Measurements from ENCODE around the gene ARMC9. TPM values are rescaled to one million over a fixed set of nuclear protein-coding genes. Genes with fewer than 3 reads are reported as not detected.
"Not testable (repeated sequence)": the region's sequence is repeated elsewhere in the genome, so short reads cannot be mapped to it uniquely, and the experiment has no call there.

The ARMC9 gene
- total RNA-seq, 8 experiments from 2014 or later: 7.2 to 22.6 (median 18.3) TPM

DNA sequence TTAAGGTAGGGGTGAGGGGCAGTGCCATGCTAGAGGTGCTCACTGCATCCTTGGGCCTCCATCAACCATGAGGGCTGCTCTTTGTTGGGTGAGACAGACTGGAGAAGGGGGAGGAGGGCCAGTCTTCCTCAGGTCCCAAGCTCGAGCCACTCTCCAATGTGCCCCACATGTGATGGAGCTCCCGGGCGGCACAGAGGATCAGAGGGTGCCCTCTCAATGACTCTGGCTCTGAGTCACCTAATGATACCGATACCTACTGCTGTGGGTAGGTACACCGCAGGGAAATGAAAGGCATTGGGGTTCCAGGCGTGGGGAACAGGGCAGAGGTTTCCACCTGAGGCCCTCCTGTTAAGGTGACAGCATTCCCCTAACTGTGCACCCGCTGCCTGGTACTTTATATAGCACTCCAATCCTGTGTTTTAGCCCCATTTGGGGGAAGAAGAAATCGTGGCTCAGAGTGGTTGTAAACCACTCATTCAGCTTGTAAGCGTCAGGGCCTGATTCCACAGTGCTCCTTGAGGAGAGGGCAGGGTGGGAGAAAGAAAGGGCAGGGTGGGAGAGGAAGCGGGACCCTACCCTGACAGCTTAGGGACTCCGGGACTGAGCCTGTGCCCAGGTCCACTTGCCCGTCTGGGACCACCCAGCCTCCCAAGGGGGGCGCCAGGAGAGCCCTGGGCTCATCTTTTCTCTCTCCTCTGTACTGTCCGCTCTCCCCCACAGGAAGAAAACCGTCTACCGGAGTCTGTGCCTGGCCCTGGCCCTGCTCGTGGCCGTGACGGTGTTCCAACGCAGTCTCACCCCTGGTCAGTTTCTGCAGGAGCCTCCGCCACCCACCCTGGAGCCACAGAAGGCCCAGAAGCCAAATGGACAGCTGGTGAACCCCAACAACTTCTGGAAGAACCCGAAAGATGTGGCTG, 198.8 kb downstream of the ARMC9 start:
- Histone ChIP-seq H3K4me3 (no peak overlapping the region), H3K27ac (no peak overlapping the region), H3K4me1 (replicated peaks in 1 of 2) (peaks cover 13 to 23% of the 10 kb centered on the region in 2 donors)
- ATAC-seq (replicated peaks in 6 of 8): no peak
- WGBS, 10 experiments: 77 to 87% (median 79%) methylated on average over 1 to 7 of the region's 22 CpGs; no CpG with 5 or more reads in 6 of the 10 experiments
- in situ Hi-C loops (cut with MboI; ENCODE audit: low pct_unique_long_range_greater_than_20kb in 2 of 9, low sequenced_read_pairs in 9 of 9, unreplicated experiment in 9 of 9): no loop called here

DNA sequence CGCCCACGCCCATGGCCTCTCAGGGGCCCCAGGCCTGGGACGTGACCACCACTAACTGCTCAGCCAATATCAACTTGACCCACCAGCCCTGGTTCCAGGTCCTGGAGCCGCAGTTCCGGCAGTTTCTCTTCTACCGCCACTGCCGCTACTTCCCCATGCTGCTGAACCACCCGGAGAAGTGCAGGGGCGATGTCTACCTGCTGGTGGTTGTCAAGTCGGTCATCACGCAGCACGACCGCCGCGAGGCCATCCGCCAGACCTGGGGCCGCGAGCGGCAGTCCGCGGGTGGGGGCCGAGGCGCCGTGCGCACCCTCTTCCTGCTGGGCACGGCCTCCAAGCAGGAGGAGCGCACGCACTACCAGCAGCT, 199.5 kb downstream of the ARMC9 start:
- no peak overlapping the region for H3K27ac ChIP-seq
- peaks cover 10 to 19% of the 10 kb centered on the region in 2 donors for H3K4me1 ChIP-seq (replicated peaks in 1 of 2)
- in situ Hi-C loops (cut with MboI; ENCODE audit: low pct_unique_long_range_greater_than_20kb in 2 of 9, low sequenced_read_pairs in 9 of 9, unreplicated experiment in 9 of 9): no loop called here
- WGBS, 10 experiments: 94 to 100% (median 98%) methylated on average over 1 to 28 of the region's 28 CpGs; no CpG with 5 or more reads in 6 of the 10 experiments
- no peak for ATAC-seq (replicated peaks in 6 of 8)
- H3K4me3 ChIP-seq: no peak overlapping the region

DNA sequence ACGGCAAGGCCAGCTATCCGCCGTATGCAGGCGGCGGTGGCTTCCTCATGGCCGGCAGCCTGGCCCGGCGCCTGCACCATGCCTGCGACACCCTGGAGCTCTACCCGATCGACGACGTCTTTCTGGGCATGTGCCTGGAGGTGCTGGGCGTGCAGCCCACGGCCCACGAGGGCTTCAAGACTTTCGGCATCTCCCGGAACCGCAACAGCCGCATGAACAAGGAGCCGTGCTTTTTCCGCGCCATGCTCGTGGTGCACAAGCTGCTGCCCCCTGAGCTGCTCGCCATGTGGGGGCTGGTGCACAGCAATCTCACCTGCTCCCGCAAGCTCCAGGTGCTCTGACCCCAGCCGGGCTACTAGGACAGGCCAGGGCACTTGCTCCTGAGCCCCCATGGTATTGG, 200.2 kb downstream of the ARMC9 start:
- H3K27ac ChIP-seq: no peak overlapping the region
- in situ Hi-C loops (cut with MboI; ENCODE audit: low pct_unique_long_range_greater_than_20kb in 2 of 9, low sequenced_read_pairs in 9 of 9, unreplicated experiment in 9 of 9): no loop called here
- peaks cover 5 to 12% of the 10 kb centered on the region in 2 donors for H3K4me1 ChIP-seq (replicated peaks in 1 of 2)
- no peak for ATAC-seq (replicated peaks in 6 of 8)
- 85 to 92% (median 92%) methylated on average over 4 to 13 of the region's 27 CpGs; no CpG with 5 or more reads in 7 of the 10 experiments for WGBS, 10 experiments
- no peak overlapping the region for H3K4me3 ChIP-seq

DNA sequence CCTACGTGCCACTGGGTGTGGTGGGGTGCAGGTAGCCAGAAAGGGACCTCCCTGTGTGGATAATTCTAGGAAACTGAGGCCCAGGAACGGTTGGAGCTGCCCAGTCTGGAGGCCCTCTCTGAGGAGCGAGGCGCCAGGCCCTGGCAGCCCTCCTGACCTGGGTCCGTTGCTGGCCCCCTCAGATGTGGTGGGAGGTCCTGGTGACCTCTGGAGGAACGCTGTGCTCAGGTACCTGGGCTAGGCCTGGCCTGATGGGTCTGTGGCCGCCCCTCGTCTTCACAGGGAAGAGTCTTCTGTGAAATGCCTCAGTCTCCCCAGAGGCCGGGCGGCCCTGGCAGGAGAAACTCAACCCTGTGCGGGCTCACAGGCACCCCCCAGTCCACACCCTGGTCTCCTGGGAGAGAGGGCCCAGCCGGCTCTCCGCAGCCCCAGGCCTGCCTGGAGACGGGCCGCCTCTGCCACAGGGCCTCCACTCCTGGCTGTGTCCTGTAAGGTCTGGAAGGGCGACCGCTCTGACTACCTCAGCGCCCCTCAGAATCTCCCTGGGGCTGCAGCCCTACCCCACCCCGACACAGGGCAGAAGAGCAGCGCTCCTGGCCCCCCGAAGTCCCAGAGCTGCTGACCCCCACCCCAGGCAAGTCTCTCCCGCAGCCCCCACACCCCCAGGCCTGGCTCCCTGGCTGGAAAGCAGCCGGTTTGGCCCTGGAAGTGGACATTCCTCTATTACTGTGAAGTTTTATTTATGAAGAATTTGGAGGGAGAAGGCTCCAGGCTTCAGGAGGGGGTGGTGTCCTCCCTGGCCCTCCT, 200.8 kb downstream of the ARMC9 start:
- Histone ChIP-seq H3K4me3 (no peak overlapping the region), H3K27ac (no peak overlapping the region), H3K4me1 (replicated peaks in 1 of 2) (peaks cover 5 to 9% of the 10 kb centered on the region in 2 donors)
- 100% methylated on average over 1 of the region's 23 CpGs; no CpG with 5 or more reads in 9 of the 10 experiments for WGBS, 10 experiments
- ATAC-seq (replicated peaks in 6 of 8): no peak
- in situ Hi-C loops (cut with MboI; ENCODE audit: low pct_unique_long_range_greater_than_20kb in 2 of 9, low sequenced_read_pairs in 9 of 9, unreplicated experiment in 9 of 9): no loop called here

DNA sequence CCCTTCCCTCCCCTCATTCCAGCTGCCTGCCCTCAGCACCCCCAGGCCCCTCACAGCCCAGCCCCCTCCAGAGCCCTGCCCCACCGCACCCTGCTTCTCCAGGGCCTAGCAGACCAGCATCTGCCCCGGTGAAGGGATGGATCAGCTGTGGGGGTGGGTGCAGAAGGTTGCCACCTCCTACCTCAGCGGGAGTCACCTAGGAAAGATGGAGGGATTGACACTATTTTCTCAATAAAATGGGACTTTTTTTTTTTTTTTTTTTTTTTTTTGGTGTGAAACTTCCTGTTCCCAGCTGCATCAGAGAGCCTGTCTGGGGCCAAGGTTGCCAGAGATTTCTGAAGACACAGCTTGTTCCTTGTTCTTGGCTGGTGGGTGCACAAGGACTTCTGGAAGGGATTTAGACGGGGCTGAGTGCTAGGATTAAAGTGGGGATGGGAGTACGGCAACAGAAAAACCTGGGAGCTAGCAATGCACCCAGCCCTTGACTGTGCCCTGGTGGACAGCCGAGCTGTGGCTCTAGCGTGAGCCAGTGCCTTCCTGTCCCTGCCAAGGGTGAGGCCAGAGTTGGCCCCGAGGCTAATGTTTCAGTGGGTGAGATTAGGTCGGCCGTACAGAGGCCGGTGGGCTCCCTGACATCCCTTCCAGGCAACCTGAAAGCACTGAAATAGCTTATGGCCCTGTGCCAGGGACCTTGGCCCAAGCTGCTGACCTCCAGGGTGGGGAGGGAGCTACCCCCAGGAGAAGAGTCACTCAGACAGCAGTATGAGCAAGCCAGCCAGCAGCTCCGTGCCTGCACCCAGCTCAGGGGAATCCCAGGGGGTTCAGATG, 201.6 kb downstream of the ARMC9 start:
- Histone ChIP-seq H3K27ac (no peak overlapping the region), H3K4me3 (no peak overlapping the region), H3K4me1 (replicated peaks in 1 of 2) (peaks cover 5 to 8% of the 10 kb centered on the region in 2 donors)
- ATAC-seq (replicated peaks in 6 of 8): peak in 7 of 8 experiments; percentile 7 to 76 (median 58)
- WGBS, 10 experiments: 38 to 100% (median 82%) methylated on average over 1 to 5 of the region's 12 CpGs; no CpG with 5 or more reads in 3 of the 10 experiments
- in situ Hi-C loops (cut with MboI; ENCODE audit: low pct_unique_long_range_greater_than_20kb in 2 of 9, low sequenced_read_pairs in 9 of 9, unreplicated experiment in 9 of 9): loop anchor here in 3 of 9 experiments (25.0 kb wide), 2 partner anchors 163 to 288 kb away; no protein-coding TSS in a partner anchor

DNA sequence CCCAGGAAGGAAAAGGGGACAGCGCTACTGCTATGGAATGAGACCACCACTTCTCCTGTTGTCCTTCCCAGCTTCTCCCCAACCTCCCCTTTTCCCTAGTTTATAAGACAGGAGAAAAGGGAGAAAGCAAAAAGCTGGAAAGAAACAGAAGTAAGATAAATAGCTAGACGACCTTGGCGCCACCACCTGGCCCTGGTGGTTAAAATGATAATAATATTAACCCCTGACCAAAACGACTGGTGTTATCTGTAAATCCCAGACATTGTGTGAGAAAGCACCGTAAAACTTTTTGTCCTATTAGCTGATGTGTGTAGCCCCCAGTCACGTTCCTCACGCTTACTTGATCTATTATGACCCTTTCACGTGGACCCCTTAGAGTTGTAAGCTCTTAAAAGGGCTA, 202.2 kb downstream of the ARMC9 start:
- not testable (repeated sequence) for H3K4me1 ChIP-seq (replicated peaks in 1 of 2); H3K4me3 ChIP-seq; H3K27ac ChIP-seq
- 10 to 80% (median 56%) methylated on average over 1 to 2 of the region's 8 CpGs; no CpG with 5 or more reads in 7 of the 10 experiments for WGBS, 10 experiments
- ATAC-seq (replicated peaks in 6 of 8): peak in 1 of 8 experiments; percentile 13
- in situ Hi-C loops (cut with MboI; ENCODE audit: low pct_unique_long_range_greater_than_20kb in 2 of 9, low sequenced_read_pairs in 9 of 9, unreplicated experiment in 9 of 9): loop anchor here in 3 of 9 experiments (25.0 kb wide), 2 partner anchors 163 to 288 kb away; no protein-coding TSS in a partner anchor

DNA sequence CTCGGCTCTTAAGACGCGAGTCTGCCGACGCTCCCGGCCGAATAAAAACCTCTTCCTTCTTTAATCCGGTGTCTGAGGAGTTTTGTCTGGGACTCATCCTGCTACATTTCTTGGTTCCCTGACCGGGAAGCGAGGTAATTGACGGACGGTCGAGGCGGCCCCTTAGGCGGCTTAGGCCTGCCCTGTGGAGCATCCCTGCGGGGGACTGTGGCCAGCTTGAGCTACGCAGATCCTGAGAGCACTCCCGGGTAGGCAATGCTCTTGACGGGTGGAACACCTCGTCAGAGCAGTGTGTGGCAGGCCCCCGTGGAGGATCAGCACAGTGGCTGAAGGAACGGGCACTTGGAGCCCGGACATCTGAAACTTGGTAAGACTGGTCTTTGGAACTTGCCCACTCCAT, 202.7 kb downstream of the ARMC9 start:
- ATAC-seq (replicated peaks in 6 of 8); H3K4me1 ChIP-seq (replicated peaks in 1 of 2); H3K4me3 ChIP-seq; H3K27ac ChIP-seq: not testable (repeated sequence)
- WGBS, 10 experiments: 77 to 84% (median 78%) methylated on average over 7 to 16 of the region's 23 CpGs; no CpG with 5 or more reads in 7 of the 10 experiments
- in situ Hi-C loops (cut with MboI; ENCODE audit: low pct_unique_long_range_greater_than_20kb in 2 of 9, low sequenced_read_pairs in 9 of 9, unreplicated experiment in 9 of 9): loop anchor here in 3 of 9 experiments (25.0 kb wide), 2 partner anchors 164 to 289 kb away; no protein-coding TSS in a partner anchor

DNA sequence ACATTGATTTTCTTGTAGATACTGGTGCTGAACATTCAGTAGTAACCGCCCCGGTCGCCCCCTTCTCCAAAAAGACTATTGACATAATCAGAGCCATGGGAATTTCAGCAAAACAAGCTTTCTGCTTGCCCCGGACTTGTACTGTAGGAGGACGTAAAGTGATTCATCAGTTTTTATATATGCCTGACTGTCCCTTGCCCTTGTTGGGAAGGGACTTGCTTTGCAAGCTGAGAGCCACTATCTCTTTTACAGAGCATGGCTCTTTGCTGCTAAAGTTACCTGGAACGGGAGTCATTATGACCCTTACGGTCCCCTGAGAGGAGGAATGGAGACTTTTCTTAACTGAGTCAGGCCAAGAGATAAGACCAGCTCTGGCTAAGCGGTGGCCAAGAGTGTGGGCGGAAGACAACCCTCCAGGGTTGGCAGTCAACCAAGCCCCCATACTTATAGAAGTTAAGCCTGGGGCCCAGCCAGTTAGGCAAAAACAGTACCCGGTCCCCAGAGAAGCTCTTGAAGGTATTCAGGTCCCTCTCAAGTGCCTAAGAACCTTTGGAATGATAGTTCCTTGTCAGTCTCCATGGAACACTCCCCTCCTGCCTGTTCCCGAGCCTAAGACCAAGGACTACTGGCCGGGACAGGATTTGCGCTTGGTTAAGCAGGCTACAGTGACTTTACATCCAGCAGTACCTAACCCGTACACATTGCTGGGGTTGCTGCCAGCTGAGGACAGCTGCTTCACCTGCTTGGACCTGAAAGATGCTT, 205.2 kb downstream of the ARMC9 start:
- not testable (repeated sequence) for H3K27ac ChIP-seq; H3K4me3 ChIP-seq; ATAC-seq (replicated peaks in 6 of 8); H3K4me1 ChIP-seq (replicated peaks in 1 of 2)
- in situ Hi-C loops (cut with MboI; ENCODE audit: low pct_unique_long_range_greater_than_20kb in 2 of 9, low sequenced_read_pairs in 9 of 9, unreplicated experiment in 9 of 9): loop anchor here in 3 of 9 experiments (25.0 kb wide), 2 partner anchors 166 to 291 kb away; no protein-coding TSS in a partner anchor
- 56 to 100% (median 89%) methylated on average over 1 to 8 of the region's 14 CpGs; no CpG with 5 or more reads in 1 of the 10 experiments for WGBS, 10 experiments

DNA sequence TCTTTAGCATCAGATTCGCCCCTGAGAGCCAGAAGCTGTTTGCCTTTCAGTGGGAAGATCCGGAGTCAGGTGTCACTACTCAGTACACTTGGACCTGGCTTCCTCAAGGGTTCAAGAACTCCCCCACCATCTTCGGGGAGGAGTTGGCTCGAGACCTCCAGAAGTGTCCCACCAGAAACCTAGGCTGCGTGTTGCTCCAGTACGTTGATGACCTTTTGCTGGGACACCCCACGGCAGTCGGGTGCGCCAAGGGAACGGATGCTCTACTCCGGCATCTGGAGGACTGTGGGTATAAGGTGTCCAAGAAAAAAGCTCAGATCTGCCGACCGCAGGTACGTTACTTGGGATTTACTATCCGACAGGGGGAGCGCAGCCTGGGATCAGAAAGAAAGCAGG, 205.8 kb downstream of the ARMC9 start:
- not testable (repeated sequence) for H3K27ac ChIP-seq; ATAC-seq (replicated peaks in 6 of 8); H3K4me1 ChIP-seq (replicated peaks in 1 of 2); H3K4me3 ChIP-seq
- in situ Hi-C loops (cut with MboI; ENCODE audit: low pct_unique_long_range_greater_than_20kb in 2 of 9, low sequenced_read_pairs in 9 of 9, unreplicated experiment in 9 of 9): loop anchor here in 3 of 9 experiments (25.0 kb wide), 2 partner anchors 167 to 292 kb away; no protein-coding TSS in a partner anchor
- 56 to 100% (median 100%) methylated on average over 1 to 5 of the region's 16 CpGs; no CpG with 5 or more reads in 1 of the 10 experiments for WGBS, 10 experiments

DNA sequence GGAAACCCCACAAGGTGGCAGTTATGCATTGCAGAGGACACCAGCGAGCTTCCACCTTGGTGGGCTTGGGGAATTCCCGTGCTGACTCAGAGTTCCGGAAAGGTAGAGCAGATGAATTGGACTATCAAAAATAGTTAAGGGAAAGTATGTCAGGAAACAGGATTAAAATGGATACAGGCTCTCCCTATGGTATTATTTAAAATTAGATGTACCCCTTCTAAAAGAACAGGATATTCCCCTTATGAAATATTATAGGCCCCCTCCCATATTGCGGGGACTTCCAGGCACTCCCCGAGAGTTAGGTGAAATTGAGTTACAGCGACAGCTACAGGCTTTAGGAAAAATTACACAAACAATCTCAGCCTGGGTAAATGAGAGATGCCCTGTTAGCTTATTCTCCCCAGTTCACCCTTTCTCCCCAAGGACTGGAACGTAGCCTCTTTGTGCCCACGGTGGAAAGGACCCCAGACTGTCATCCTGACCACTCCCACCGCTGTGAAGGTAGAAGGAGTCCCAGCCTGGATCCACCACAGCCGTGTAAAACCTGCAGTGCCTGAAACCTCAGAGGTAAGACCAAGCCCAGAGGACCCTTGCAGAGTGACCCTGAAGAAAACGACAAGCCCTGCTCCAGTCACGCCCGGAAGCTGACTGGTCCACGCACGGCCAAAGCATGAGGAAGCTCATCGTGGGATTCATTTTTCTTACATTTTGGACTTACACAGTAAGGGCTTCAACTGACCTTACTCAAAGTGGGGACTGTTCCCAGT, 207.4 kb downstream of the ARMC9 start:
- H3K27ac ChIP-seq; H3K4me3 ChIP-seq; H3K4me1 ChIP-seq (replicated peaks in 1 of 2); ATAC-seq (replicated peaks in 6 of 8): not testable (repeated sequence)
- 17 to 71% (median 60%) methylated on average over 1 to 7 of the region's 16 CpGs; no CpG with 5 or more reads in 5 of the 10 experiments for WGBS, 10 experiments
- in situ Hi-C loops (cut with MboI; ENCODE audit: low pct_unique_long_range_greater_than_20kb in 2 of 9, low sequenced_read_pairs in 9 of 9, unreplicated experiment in 9 of 9): loop anchor here in 3 of 9 experiments (25.0 kb wide), 2 partner anchors 168 to 293 kb away; no protein-coding TSS in a partner anchor

DNA sequence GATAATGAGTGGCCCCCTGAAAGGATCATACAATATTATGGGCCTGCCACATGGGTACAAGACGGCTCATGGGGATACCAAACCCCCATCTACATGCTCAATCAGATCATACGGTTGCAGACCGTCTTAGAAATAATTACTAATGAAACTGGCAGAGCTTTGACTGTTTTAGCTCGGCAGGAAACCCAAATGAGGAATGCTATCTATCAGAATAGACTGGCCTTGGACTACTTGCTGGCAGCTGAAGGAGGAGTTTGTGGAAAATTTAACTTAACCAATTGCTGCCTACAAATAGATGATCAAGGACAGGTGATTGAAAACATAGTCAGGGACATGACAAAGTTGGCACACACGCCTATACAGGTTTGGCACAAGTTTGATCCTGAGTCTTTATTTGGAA, 209.3 kb downstream of the ARMC9 start:
- not testable (repeated sequence) for ATAC-seq (replicated peaks in 6 of 8); H3K27ac ChIP-seq
- WGBS, 10 experiments: 30 to 100% (median 92%) methylated on average over 1 to 4 of the region's 5 CpGs; no CpG with 5 or more reads in 4 of the 10 experiments

More for the DNA sequence above, 209.3 kb downstream of the ARMC9 start:
- not testable (repeated sequence) for H3K4me1 ChIP-seq (replicated peaks in 1 of 2); H3K4me3 ChIP-seq
- in situ Hi-C loops (cut with MboI; ENCODE audit: low pct_unique_long_range_greater_than_20kb in 2 of 9, low sequenced_read_pairs in 9 of 9, unreplicated experiment in 9 of 9): loop anchor here in 3 of 9 experiments (25.0 kb wide), 2 partner anchors 170 to 295 kb away; no protein-coding TSS in a partner anchor

Measured in motor neuron (in vitro differentiated cells).